Measurements from ENCODE around the gene COG1. TPM values are rescaled to one million over a fixed set of nuclear protein-coding genes. Genes with fewer than 3 reads are reported as not detected.
A peak's percentile ranks its signal among the peaks of the same experiment; 100 is the strongest.

Gene COG1
- total RNA-seq, 2 experiments from 2014 or later = 83.0 to 86.2 TPM

DNA sequence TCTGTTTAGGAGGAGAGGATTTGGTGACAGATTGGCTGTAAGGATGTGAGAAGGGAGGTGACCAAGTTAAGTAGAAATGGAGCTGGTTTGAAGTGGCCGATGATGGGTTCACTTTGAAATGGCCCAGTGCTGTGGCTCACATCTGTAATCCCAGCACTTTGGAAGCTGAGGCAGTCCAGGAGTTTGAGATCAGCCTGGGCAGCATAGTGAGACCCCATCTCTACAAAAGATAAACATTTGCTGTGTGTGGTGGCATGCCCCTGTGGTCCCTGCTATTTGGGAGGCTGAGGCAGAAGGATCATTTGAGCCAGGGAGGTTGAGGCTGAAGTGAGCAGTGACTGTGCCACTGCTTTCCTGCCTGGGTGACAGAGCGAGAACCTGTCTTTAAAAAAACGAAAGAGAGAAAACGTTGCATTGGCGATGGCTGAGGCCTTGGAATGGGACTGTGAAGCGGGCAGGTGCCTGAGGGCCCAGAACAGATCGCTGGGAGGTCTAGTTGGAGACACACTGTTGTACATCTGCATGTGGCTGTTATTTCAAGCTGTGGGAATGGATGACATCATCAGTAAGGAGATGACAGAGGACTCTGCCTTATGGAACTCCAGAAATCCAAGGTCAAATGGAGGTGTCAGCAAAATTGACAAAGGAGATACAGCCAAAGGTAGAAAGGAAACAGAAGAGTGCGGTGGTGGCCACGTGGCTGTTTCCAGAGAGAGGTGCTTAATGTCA is 5.5 kb downstream of the COG1 start:
- ChIA-PET CTCF (no interaction called here), POLR2A (no interaction called here)
- intact Hi-C loops (cut with DNase I, micrococcal nuclease) = loop anchor here (2.0 to 10.0 kb wide), 3 partner anchors 32 to 474 kb away; partner anchors contain the start of gene CDC42EP4 (in 1 of the 2)
- no peak for TF ChIP-seq CTCF (IDR thresholded peaks at IDR 0.05)
- Mint-ChIP-seq H3K27me3 (no peaks in the 10 kb centered on the region), H3K4me3 (no peak overlapping the region), H3K4me1 (ENCODE audit: low read depth) (peaks cover 33% of the 10 kb centered on the region), H3K27ac (peak overlapping the region; percentile 51), H3K36me3 (ENCODE audit: low read depth) (peaks cover 85% of the 10 kb centered on the region), H3K9me3 (no peaks in the 10 kb centered on the region)
- no peak for ATAC-seq (ENCODE audit: poor library complexity)
- H3K27ac ChIP-seq (ENCODE audit: low read depth in 1 of 2, low read length in 2 of 2) = no peak overlapping the region
- no peaks in the 10 kb centered on the region for H3K9me3 ChIP-seq (ENCODE audit: control insufficient read depth in 1 of 2, insufficient read depth in 1 of 2, low read length in 2 of 2)
- no peak for DNase-seq
- peaks cover 75% of the 10 kb centered on the region for H3K36me3 ChIP-seq (ENCODE audit: insufficient read depth, low read length)
- peaks cover 28% of the 10 kb centered on the region for H3K4me1 ChIP-seq (ENCODE audit: insufficient read depth, low read length)
- no peaks in the 10 kb centered on the region for H3K27me3 ChIP-seq (ENCODE audit: control insufficient read depth in 1 of 2, insufficient read depth in 2 of 2, low read length in 2 of 2)
- no peak overlapping the region for H3K4me3 ChIP-seq (ENCODE audit: low read length)

GRCh38 chr17:73198930-73199260 is 6.0 kb downstream of the COG1 start:
- Mint-ChIP-seq H3K36me3 (ENCODE audit: low read depth) (peaks cover 85% of the 10 kb centered on the region), H3K27me3 (no peaks in the 10 kb centered on the region), H3K9me3 (no peaks in the 10 kb centered on the region), H3K4me3 (no peak overlapping the region), H3K4me1 (ENCODE audit: low read depth) (peaks cover 33% of the 10 kb centered on the region), H3K27ac (no peak overlapping the region)
- DNase-seq (no peak), ATAC-seq (ENCODE audit: poor library complexity) (no peak)
- POLR2A ChIA-PET = no interaction called here
- no peaks in the 10 kb centered on the region for H3K27me3 ChIP-seq (ENCODE audit: control insufficient read depth in 1 of 2, insufficient read depth in 2 of 2, low read length in 2 of 2)
- no peak overlapping the region for H3K27ac ChIP-seq (ENCODE audit: low read depth in 1 of 2, low read length in 2 of 2)
- H3K4me3 ChIP-seq (ENCODE audit: low read length) = no peak overlapping the region
- TF ChIP-seq CTCF (IDR thresholded peaks at IDR 0.05) = no peak
- peaks cover 78% of the 10 kb centered on the region for H3K36me3 ChIP-seq (ENCODE audit: insufficient read depth, low read length)
- peaks cover 28% of the 10 kb centered on the region for H3K4me1 ChIP-seq (ENCODE audit: insufficient read depth, low read length)
- intact Hi-C loops (cut with DNase I, micrococcal nuclease) = loop anchor here (2.0 to 10.0 kb wide), 3 partner anchors 32 to 474 kb away; partner anchors contain the start of gene CDC42EP4 (in 1 of the 2)
- no peaks in the 10 kb centered on the region for H3K9me3 ChIP-seq (ENCODE audit: control insufficient read depth in 1 of 2, insufficient read depth in 1 of 2, low read length in 2 of 2)
- CTCF ChIA-PET = no interaction called here

- peaks cover 90% of the 10 kb centered on the region for H3K36me3 Mint-ChIP-seq (ENCODE audit: low read depth)
- H3K4me3 ChIP-seq (ENCODE audit: low read length) = no peak overlapping the region
- ATAC-seq (ENCODE audit: poor library complexity) (no peak), DNase-seq (no peak)
- no peak overlapping the region for H3K27ac Mint-ChIP-seq
- peaks cover 29% of the 10 kb centered on the region for H3K4me1 ChIP-seq (ENCODE audit: insufficient read depth, low read length)
- H3K27me3 ChIP-seq (ENCODE audit: control insufficient read depth in 1 of 2, insufficient read depth in 2 of 2, low read length in 2 of 2) = no peaks in the 10 kb centered on the region
- POLR2A ChIA-PET = no interaction called here
- no peaks in the 10 kb centered on the region for H3K9me3 Mint-ChIP-seq
- H3K9me3 ChIP-seq (ENCODE audit: control insufficient read depth in 1 of 2, insufficient read depth in 1 of 2, low read length in 2 of 2) = no peaks in the 10 kb centered on the region
- no peak overlapping the region for H3K4me3 Mint-ChIP-seq
- CTCF ChIA-PET = no interaction called here
- peaks cover 33% of the 10 kb centered on the region for H3K4me1 Mint-ChIP-seq (ENCODE audit: low read depth)
- intact Hi-C loops (cut with DNase I, micrococcal nuclease) = loop anchor here (2.0 to 10.0 kb wide), 3 partner anchors 31 to 475 kb away; partner anchors contain the start of gene CDC42EP4 (in 1 of the 2)
- peaks cover 78% of the 10 kb centered on the region for H3K36me3 ChIP-seq (ENCODE audit: insufficient read depth, low read length)
- no peak for TF ChIP-seq CTCF (IDR thresholded peaks at IDR 0.05)
- no peak overlapping the region for H3K27ac ChIP-seq (ENCODE audit: low read depth in 1 of 2, low read length in 2 of 2)
- H3K27me3 Mint-ChIP-seq = no peaks in the 10 kb centered on the region
Measured at GRCh38 chr17:73199751-73200317, 7.0 kb downstream of the COG1 start.
